Mesendoderm (in vitro differentiated cells): ENCODE measurements around the gene TBCC.
"Not testable (repeated sequence)": the region's sequence is repeated elsewhere in the genome, so short reads cannot be mapped to it uniquely, and the experiment has no call there.

ENCODE experiments used
- DNase-seq: peaks from one replicate; pipeline ENCODE4 v3.0.0; 2013
- H2AK5ac ChIP-seq: 2 replicates; pipeline ENCODE4 v1.6.1; 2013; ENCODE audit warnings: low read length, inconsistent platforms
- H2BK120ac ChIP-seq: 2 replicates; pipeline ENCODE4 v1.6.1; 2013; ENCODE audit warnings: low read depth, mild to moderate bottlenecking, low read length, moderate library complexity, mixed read lengths
- H2BK15ac ChIP-seq: replicated peaks from 2 replicates; pipeline ENCODE4 v1.6.1; 2013; ENCODE audit warnings: low read depth, mild to moderate bottlenecking, moderate library complexity
- H2BK5ac ChIP-seq: 2 replicates; pipeline ENCODE4 v1.6.1; 2013; ENCODE audit warnings: low read length, inconsistent platforms
- H3K18ac ChIP-seq: 2 replicates; pipeline ENCODE4 v1.6.1; 2013; ENCODE audit warnings: mild to moderate bottlenecking, low read length, mixed read lengths
- H3K23ac ChIP-seq: one replicate; pipeline ENCODE4 v1.6.1; 2013; ENCODE audit warnings: low read length
- H3K27ac ChIP-seq: 2 replicates; pipeline ENCODE4 v1.5.1; 2013; ENCODE audit warnings: low read depth, mild to moderate bottlenecking, inconsistent platforms, low read length, moderate library complexity
- H3K27me3 ChIP-seq: 2 replicates; pipeline ENCODE4 v1.6.1; 2013; ENCODE audit warnings: low read length, control low read depth, mild to moderate bottlenecking, inconsistent platforms; ENCODE audit not compliant: insufficient read depth, poor library complexity
- H3K36me3 ChIP-seq: 2 replicates; pipeline ENCODE4 v1.6.1; 2013; ENCODE audit warnings: low read length, inconsistent platforms; ENCODE audit not compliant: control insufficient read depth, insufficient read depth
- H3K4ac ChIP-seq: one replicate; pipeline ENCODE4 v1.6.1; 2013; ENCODE audit warnings: low read depth, mild to moderate bottlenecking, low read length, moderate library complexity
- H3K4me1 ChIP-seq: 2 replicates; pipeline ENCODE4 v1.6.1; 2013; ENCODE audit warnings: low read depth, low read length, inconsistent platforms; ENCODE audit not compliant: control insufficient read depth
- H3K4me2 ChIP-seq: 2 replicates; pipeline ENCODE4 v1.6.1; 2013; ENCODE audit warnings: low read length
- H3K4me3 ChIP-seq: 2 replicates; pipeline ENCODE4 v1.5.1; 2013; ENCODE audit warnings: mild to moderate bottlenecking, low read length
- H3K56ac ChIP-seq: one replicate; pipeline ENCODE4 v1.6.1; 2013; ENCODE audit warnings: low read length
- H3K79me1 ChIP-seq: 2 replicates; pipeline ENCODE4 v1.6.1; 2013; ENCODE audit warnings: low read length, inconsistent platforms
- H3K79me2 ChIP-seq: 2 replicates; pipeline ENCODE4 v1.6.1; 2013; ENCODE audit warnings: mild to moderate bottlenecking, low read length; ENCODE audit not compliant: control insufficient read depth, insufficient read depth
- H3K9ac ChIP-seq: 2 replicates; pipeline ENCODE4 v1.6.1; 2013; ENCODE audit warnings: low read length, inconsistent platforms
- H4K5ac ChIP-seq: one replicate; pipeline ENCODE4 v1.6.1; 2013; ENCODE audit warnings: low read length
- H4K8ac ChIP-seq: one replicate; pipeline ENCODE4 v1.6.1; 2013; ENCODE audit warnings: low read depth, mild to moderate bottlenecking, control low read depth, low read length, moderate library complexity
- WGBS: extraction: QIAGEN DNeasy Blood & Tissue Kit; methylation state at CpG from one replicate; pipeline ENCODE4 v1.1.7; 2013; ENCODE audit warnings: low lambda C conversion rate, missing lambda C conversion rate; ENCODE audit not compliant: insufficient coverage; ENCODE audit errors: extremely low coverage; 5-methylcytosine and 5-hydroxymethylcytosine counted together

The TBCC gene

GRCh38 chr6:42735976-42736375 is 9.9 kb downstream of the TBCC start:
- no peak overlapping the region for H3K9ac ChIP-seq
- no peaks in the 10 kb centered on the region for H3K79me1 ChIP-seq

GRCh38 chr6:42733867-42734481 is 11.9 kb downstream of the TBCC start:
- H3K36me3 ChIP-seq, H3K4me3 ChIP-seq, H3K4me1 ChIP-seq, H3K79me1 ChIP-seq, H2BK5ac ChIP-seq, H3K9ac ChIP-seq, H2BK120ac ChIP-seq, H3K4me2 ChIP-seq, H3K56ac ChIP-seq, H4K8ac ChIP-seq, H3K23ac ChIP-seq, H3K18ac ChIP-seq, H2AK5ac ChIP-seq, H3K4ac ChIP-seq, H3K27me3 ChIP-seq, H4K5ac ChIP-seq, DNase-seq, H2BK15ac ChIP-seq, H3K27ac ChIP-seq, H3K79me2 ChIP-seq: not testable (repeated sequence)
- no CpG with 5 or more reads among the region's 13 CpGs for WGBS

More at GRCh38 chr6:42735976-42736375, 9.9 kb downstream of the TBCC start:
- Histone ChIP-seq H3K27ac (no peak overlapping the region), H4K8ac (no peak overlapping the region), H3K4me3 (no peak overlapping the region), H3K79me2 (no peaks in the 10 kb centered on the region), H2BK120ac (no peak overlapping the region), H3K4me2 (no peak overlapping the region), H2BK15ac (no peak overlapping the region), H3K4me1 (no peaks in the 10 kb centered on the region), H2AK5ac (no peak overlapping the region), H3K23ac (no peak overlapping the region), H4K5ac (no peak overlapping the region), H2BK5ac (no peak overlapping the region), H3K18ac (no peak overlapping the region), H3K36me3 (no peaks in the 10 kb centered on the region), H3K56ac (no peak overlapping the region), H3K4ac (no peak overlapping the region), H3K27me3 (no peaks in the 10 kb centered on the region)
- DNase-seq = no peak
- no CpG with 5 or more reads among the region's 3 CpGs for WGBS

- Histone ChIP-seq H3K4ac (no peak overlapping the region), H3K4me3 (no peak overlapping the region), H2AK5ac (no peak overlapping the region), H3K36me3 (no peaks in the 10 kb centered on the region), H3K4me2 (no peak overlapping the region), H3K79me2 (no peaks in the 10 kb centered on the region), H3K27me3 (no peaks in the 10 kb centered on the region), H4K5ac (no peak overlapping the region), H2BK120ac (no peak overlapping the region), H2BK15ac (no peak overlapping the region), H3K23ac (no peak overlapping the region), H3K9ac (no peak overlapping the region), H3K27ac (no peak overlapping the region), H3K4me1 (no peaks in the 10 kb centered on the region), H4K8ac (no peak overlapping the region), H3K18ac (no peak overlapping the region), H3K56ac (no peak overlapping the region), H2BK5ac (no peak overlapping the region), H3K79me1 (no peaks in the 10 kb centered on the region)
- DNase-seq = no peak
- no CpG with 5 or more reads among the region's 3 CpGs for WGBS
Observed at GRCh38 chr6:42729731-42730130, 16.2 kb downstream of the TBCC start.

- DNase-seq = no peak
- Histone ChIP-seq H2BK5ac (no peak overlapping the region), H3K36me3 (no peaks in the 10 kb centered on the region), H3K4ac (no peak overlapping the region), H3K4me3 (no peak overlapping the region), H2BK120ac (no peak overlapping the region), H3K27me3 (no peaks in the 10 kb centered on the region), H3K79me1 (no peaks in the 10 kb centered on the region), H3K27ac (no peak overlapping the region), H3K23ac (no peak overlapping the region), H3K4me1 (no peaks in the 10 kb centered on the region), H3K18ac (no peak overlapping the region), H2BK15ac (no peak overlapping the region), H3K56ac (no peak overlapping the region), H3K79me2 (no peaks in the 10 kb centered on the region), H3K9ac (no peak overlapping the region), H4K5ac (no peak overlapping the region), H4K8ac (no peak overlapping the region), H2AK5ac (no peak overlapping the region), H3K4me2 (no peak overlapping the region)
- WGBS = no CpG with 5 or more reads among the region's 22 CpGs
Observed at GRCh38 chr6:42727627-42728026, 18.3 kb downstream of the TBCC start.

- H3K56ac ChIP-seq = no peak overlapping the region
- no peak overlapping the region for H2BK120ac ChIP-seq
- no CpG with 5 or more reads among the region's 52 CpGs for WGBS
- H3K36me3 ChIP-seq = no peaks in the 10 kb centered on the region
- H3K4me3 ChIP-seq = no peak overlapping the region
- H3K18ac ChIP-seq = no peak overlapping the region
- no peak for DNase-seq
- H4K5ac ChIP-seq = no peak overlapping the region
- no peak overlapping the region for H3K9ac ChIP-seq
- no peaks in the 10 kb centered on the region for H3K79me1 ChIP-seq
- H3K4me2 ChIP-seq = no peak overlapping the region
- H3K27me3 ChIP-seq = no peaks in the 10 kb centered on the region
- H3K4ac ChIP-seq = no peak overlapping the region
- H3K23ac ChIP-seq = no peak overlapping the region
- H3K4me1 ChIP-seq = no peaks in the 10 kb centered on the region
- no peak overlapping the region for H2BK5ac ChIP-seq
- no peak overlapping the region for H2AK5ac ChIP-seq
- H3K79me2 ChIP-seq = no peaks in the 10 kb centered on the region
- H3K27ac ChIP-seq = no peak overlapping the region
- H4K8ac ChIP-seq = no peak overlapping the region
- no peak overlapping the region for H2BK15ac ChIP-seq
Observed at GRCh38 chr6:42727087-42727611, 18.8 kb downstream of the TBCC start.
